Heart left ventricle (tissue), 16 donors: Measurements from ENCODE around the gene SMAD4. TPM values are rescaled to one million over a fixed set of nuclear protein-coding genes. Genes with fewer than 3 reads are reported as not detected.

Experiments
- ATAC-seq, 4 donors: fragments of 200-7000 bp; cut with Tn5 transposase; one replicate each; pipeline ENCODE4 v1.9.1; 2020 to 2022; ENCODE audit warnings: moderate library complexity in 4 of 4, mild to moderate bottlenecking in 3 of 4, moderate number of reproducible peaks in 1 of 4
- DNase-seq, 5 donors: peaks; one replicate each; pipeline ENCODE4 v3.0.0-alpha.2; 2020
- H3K27ac ChIP-seq, 12 donors: fragments of 200-600 bp; sonication (generic) in 4 of 12; one replicate each; pipeline versions ENCODE4 v1.5.0 to v1.8.0; 2016 to 2022; ENCODE audit warnings: mild to moderate bottlenecking in 2 of 12
- H3K27me3 ChIP-seq, 9 donors: fragments of 200-600 bp; sonication (generic) in 2 of 9; one replicate each; pipeline versions ENCODE4 v1.5.1 to v1.8.0; 2016 to 2022; ENCODE audit warnings: mild to moderate bottlenecking in 3 of 9
- H3K36me3 ChIP-seq, 9 donors: fragments of 200-600 bp; sonication (generic) in 2 of 9; one replicate each; pipeline versions ENCODE4 v1.5.0 to v1.8.0; 2018 to 2022; ENCODE audit warnings: mild to moderate bottlenecking in 2 of 9
- H3K4me1 ChIP-seq, 12 donors: fragments of 200-600 bp; sonication (generic) in 4 of 12; one replicate each; pipeline versions ENCODE4 v1.5.0 to v1.8.0; 2016 to 2022; ENCODE audit warnings: mild to moderate bottlenecking in 3 of 12
- H3K4me3 ChIP-seq, 12 donors: fragments of 200-600 bp; sonication (generic) in 4 of 12; one replicate each; pipeline versions ENCODE4 v1.5.0 to v1.8.0; 2017 to 2022; ENCODE audit warnings: mild to moderate bottlenecking in 9 of 12, moderate library complexity in 4 of 12
- H3K9me3 ChIP-seq, 12 donors: fragments of 200-600 bp; sonication (generic) in 4 of 12; one replicate each; pipeline versions ENCODE4 v1.5.0 to v1.8.0; 2016 to 2022; ENCODE audit warnings: mild to moderate bottlenecking in 1 of 12
- POLR2A ChIP-seq, 2 donors: fragments of 450-650 bp; IDR thresholded peaks; one replicate each; pipeline ENCODE4 v1.6.1; 2017; ENCODE audit warnings: antibody characterized with exemption in 2 of 2, mild to moderate bottlenecking in 2 of 2, moderate library complexity in 2 of 2
- WGBS, 4 donors: extraction: QIAGEN DNeasy Blood & Tissue Kit in 2 of 4; methylation state at CpG; one replicate each; pipeline versions ENCODE4 v1.1.5 to v1.1.7; 2013 to 2018; 5-methylcytosine and 5-hydroxymethylcytosine counted together
- intact Hi-C, 10 donors: fragments of 100-400 bp; cut with DNase I; formaldehyde crosslinking; loops; one replicate each; pipeline versions ENCODE4 v1.11.1 to v1.14.2; 2022
- polyA plus RNA-seq, 2 donors: library from polyadenylated mRNA; stranded (reverse); fragments of 200-250 nt; gene quantifications; one replicate each; pipeline ENCODE4 v1.2.3, GENCODE V29; 2013
- total RNA-seq, 9 donors: library from RNA; depleted of rRNA in 2 of 9; stranded (reverse); fragments of >200 nt in 2 of 9; fragmentation: NEBNext Ultra II Directional in 3 of 9; extraction: Animal tissue kit (Norgen Biotek cat#: 25700) in 3 of 9; gene quantifications; one replicate each; pipeline versions ENCODE4 v1.1.0 to v1.2.4, GENCODE V29; 2016 to 2023
- TF ChIP-seq, protein P1 (sequence below), 12 donors: fragments of 200-600 bp; sonication (generic) in 4 of 12; IDR thresholded peaks; one replicate each; pipeline versions ENCODE4 v1.5.0 to v1.8.0; 2018 to 2022; ENCODE audit warnings: antibody characterized with exemption in 12 of 12, mild to moderate bottlenecking in 5 of 12
- donor health status: ischemic (EF 13 %, LVEDD 7.1; RV severe dilation, severe dysfunction).
- donor health status: healthy with polysubstance abuse.
- donor health status: DM: no; HTN: yes; CAD: no.
- donor health status: DM: no; HTN: no; CAD: no.
- donor health status: ischemic (EF 25% LVEDD 6.9; RV normal size, moderate dysfunction).
- donor health status: ischemic (EF 25% LVEDD 5.7; RV mildly dilated, moderate dysfunction).
- donor health status: healthy.
- donor health status: DM: yes; HTN: yes; CAD: no.
- donor health status: ischemic (EF 35%, LVEDD 5.7; RV mildly dilated, moderate dysfunction).
- donor health status: nonischemic (EF 11% LVEDD 7.7; RV severe dilation, severe dysfunction).
- donor health status: DM: yes; HTN: yes; CAD: no.
- donor health status: PGD.
- donor health status: ischemic (EF 29% LVEDD 5.4; RV normal size, mild dysfunction).
- donor health status: nonischemic (EF 23%, LVEDD 6.1; RV moderate dilation, normal function).

The SMAD4 gene
- total and polyA plus RNA-seq, 11 donors, result 10.8 to 103 (median 87.8) TPM

DNA sequence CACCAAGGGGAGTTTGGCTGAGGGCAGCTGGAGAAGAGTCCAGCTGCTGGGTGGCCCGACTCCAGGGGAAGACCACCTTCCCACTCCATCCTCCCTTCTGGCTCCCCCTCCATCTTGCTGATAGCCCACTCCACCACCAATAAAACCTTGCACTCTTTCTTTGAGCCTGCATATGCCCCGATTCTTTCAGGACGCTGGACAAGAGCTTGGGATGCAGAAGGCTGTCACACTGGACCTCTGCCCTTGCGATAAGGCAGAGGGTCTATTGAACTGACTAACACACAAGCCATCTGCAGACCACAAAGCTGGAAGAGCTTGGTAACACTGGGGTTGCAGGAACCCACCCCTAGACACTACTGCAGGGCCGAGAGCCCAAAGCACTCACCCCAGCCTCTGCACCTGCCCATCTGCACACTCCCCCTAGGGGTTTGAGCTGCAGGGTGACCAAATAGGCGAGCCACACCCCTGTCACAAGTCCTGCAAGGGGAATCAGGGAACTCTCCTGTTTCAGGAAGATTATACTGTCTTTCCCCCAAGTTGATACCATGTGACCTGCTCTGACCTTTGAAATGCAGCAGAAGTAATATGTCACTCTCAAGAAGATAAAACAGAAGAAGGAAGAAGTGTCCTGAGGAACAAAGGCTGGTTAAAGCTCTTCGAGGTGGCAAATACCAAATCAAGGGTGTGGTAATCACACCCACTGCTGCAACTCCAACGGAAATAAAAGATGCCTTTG lies 70.5 kb downstream of the SMAD4 start:
- TF ChIP-seq, protein P1, sequence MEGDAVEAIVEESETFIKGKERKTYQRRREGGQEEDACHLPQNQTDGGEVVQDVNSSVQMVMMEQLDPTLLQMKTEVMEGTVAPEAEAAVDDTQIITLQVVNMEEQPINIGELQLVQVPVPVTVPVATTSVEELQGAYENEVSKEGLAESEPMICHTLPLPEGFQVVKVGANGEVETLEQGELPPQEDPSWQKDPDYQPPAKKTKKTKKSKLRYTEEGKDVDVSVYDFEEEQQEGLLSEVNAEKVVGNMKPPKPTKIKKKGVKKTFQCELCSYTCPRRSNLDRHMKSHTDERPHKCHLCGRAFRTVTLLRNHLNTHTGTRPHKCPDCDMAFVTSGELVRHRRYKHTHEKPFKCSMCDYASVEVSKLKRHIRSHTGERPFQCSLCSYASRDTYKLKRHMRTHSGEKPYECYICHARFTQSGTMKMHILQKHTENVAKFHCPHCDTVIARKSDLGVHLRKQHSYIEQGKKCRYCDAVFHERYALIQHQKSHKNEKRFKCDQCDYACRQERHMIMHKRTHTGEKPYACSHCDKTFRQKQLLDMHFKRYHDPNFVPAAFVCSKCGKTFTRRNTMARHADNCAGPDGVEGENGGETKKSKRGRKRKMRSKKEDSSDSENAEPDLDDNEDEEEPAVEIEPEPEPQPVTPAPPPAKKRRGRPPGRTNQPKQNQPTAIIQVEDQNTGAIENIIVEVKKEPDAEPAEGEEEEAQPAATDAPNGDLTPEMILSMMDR (IDR thresholded peaks at IDR 0.05), result no peak
- no peak for TF ChIP-seq POLR2A (IDR thresholded peaks at IDR 0.05)
- Histone ChIP-seq H3K27me3 (no peaks in the 10 kb centered on the region), H3K27ac (no peak overlapping the region), H3K4me1 (peaks cover 0 to 9% (median 0%) of the 10 kb centered on the region in 12 donors), H3K9me3 (peaks cover 0 to 7% (median 0%) of the 10 kb centered on the region in 12 donors), H3K36me3 (no peaks in the 10 kb centered on the region), H3K4me3 (no peak overlapping the region)
- WGBS, 4 donors, result 72 to 83% (median 81%) methylated on average over 8 of the region's 8 CpGs
- ATAC-seq (no peak), DNase-seq (no peak)
- intact Hi-C loops, result loop anchor here in 3 of 10 donors (10.0 kb wide), 2 partner anchors 434 to 444 kb away; no protein-coding TSS in a partner anchor

DNA sequence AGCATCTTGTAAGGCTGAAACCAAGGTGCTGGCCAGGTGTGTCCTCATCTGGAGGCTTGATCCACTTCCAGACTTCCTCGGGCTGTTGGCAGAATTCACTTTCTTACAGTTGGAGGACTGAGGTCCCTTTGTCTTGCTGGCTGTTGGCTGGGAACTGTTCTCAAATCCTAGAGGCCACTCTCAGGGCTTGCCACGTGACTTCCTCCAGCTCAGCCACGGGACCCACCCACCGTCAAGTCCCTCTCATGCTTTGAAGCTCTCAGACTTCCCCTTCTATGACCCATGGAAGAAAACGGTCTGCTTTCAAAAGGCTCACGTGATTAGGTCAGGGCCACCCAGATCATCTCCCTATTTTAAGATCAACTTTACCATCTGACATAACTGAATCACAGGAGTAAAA lies 77.1 kb downstream of the SMAD4 start:
- Histone ChIP-seq H3K4me1 (peaks cover 0 to 6% (median 0%) of the 10 kb centered on the region in 12 donors), H3K9me3 (peaks cover 0 to 3% (median 0%) of the 10 kb centered on the region in 12 donors), H3K36me3 (no peaks in the 10 kb centered on the region), H3K27me3 (peaks cover 0 to 4% (median 0%) of the 10 kb centered on the region in 9 donors), H3K4me3 (no peak overlapping the region), H3K27ac (no peak overlapping the region)
- ATAC-seq (no peak), DNase-seq (no peak)
- intact Hi-C loops, result loop anchor here in 4 of 10 donors (5.0 to 10.0 kb wide), 4 partner anchors 280 to 438 kb away; no protein-coding TSS in a partner anchor
- TF ChIP-seq, protein P1 (IDR thresholded peaks at IDR 0.05), result no peak
- no peak for TF ChIP-seq POLR2A (IDR thresholded peaks at IDR 0.05)
- 66 to 75% (median 69%) methylated on average over 6 of the region's 6 CpGs for WGBS, 4 donors

DNA sequence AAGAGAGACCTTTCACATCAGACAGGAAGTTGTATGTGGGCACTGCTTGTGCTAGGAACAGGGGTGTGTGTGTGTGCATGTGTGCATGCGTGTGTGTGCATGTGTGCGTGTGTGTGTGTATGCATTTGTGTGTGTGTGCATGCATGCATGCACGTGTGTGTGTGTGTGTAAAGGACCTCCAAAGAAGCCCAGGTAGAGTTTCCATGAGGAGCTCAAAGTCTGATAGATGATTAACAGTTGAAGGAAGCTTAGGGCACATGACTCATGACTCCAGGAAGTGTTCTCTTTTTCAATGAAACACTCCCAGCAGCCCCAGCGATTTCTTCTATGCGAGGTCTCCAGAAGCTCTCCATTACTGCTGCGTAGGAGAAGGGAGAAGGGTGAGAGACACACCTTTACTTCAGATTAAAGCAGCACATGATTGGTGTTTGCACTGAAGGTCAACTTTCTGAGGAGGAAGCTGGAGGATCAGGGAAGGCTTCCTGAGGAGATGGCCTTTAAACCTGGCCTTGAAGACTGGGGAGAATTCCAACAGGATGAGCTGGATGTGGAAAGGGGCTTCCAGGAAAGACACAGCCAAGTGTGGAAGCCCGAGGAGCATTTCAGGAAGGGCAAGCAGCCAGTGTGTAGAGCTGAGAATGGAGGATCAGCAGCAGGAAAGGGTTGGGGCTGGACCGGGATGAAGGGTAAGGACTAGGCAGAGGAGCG lies 77.7 kb downstream of the SMAD4 start:
- intact Hi-C loops, result loop anchor here in 4 of 10 donors (5.0 to 10.0 kb wide), 4 partner anchors 280 to 437 kb away; no protein-coding TSS in a partner anchor
- H3K27ac ChIP-seq, result no peak overlapping the region
- H3K27me3 ChIP-seq, result peaks cover 0 to 4% (median 0%) of the 10 kb centered on the region in 9 donors
- H3K9me3 ChIP-seq, result no peaks in the 10 kb centered on the region
- TF ChIP-seq POLR2A (IDR thresholded peaks at IDR 0.05), result no peak
- TF ChIP-seq, protein P1 (IDR thresholded peaks at IDR 0.05), result no peak
- DNase-seq (no peak), ATAC-seq (no peak)
- H3K4me1 ChIP-seq, result peaks cover 0 to 6% (median 0%) of the 10 kb centered on the region in 12 donors
- no peaks in the 10 kb centered on the region for H3K36me3 ChIP-seq
- H3K4me3 ChIP-seq, result no peak overlapping the region
- 62 to 77% (median 71%) methylated on average over 9 of the region's 9 CpGs for WGBS, 4 donors

DNA sequence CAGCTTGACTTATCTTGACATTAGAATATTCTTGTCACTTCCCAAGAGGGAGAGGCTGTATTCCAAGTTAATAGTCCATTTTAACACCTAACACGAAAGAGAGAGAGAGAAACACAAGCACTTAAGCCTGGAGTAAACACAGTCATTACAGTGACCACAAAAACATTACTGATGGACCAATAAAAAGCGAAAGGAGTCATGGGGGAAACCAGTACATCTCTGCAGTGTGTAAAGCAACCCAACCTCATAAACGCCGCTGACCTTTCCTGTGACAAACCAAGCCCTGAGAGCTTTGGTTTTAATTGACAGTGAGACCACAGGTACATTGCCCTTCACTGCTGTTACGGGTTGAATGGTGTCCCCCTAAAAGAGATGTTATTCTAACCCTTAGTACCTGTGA lies 78.3 kb downstream of the SMAD4 start:
- Histone ChIP-seq H3K4me3 (no peak overlapping the region), H3K27ac (no peak overlapping the region), H3K36me3 (no peaks in the 10 kb centered on the region), H3K27me3 (peaks cover 0 to 4% (median 0%) of the 10 kb centered on the region in 9 donors), H3K4me1 (peaks cover 0 to 6% (median 0%) of the 10 kb centered on the region in 12 donors), H3K9me3 (no peaks in the 10 kb centered on the region)
- intact Hi-C loops, result loop anchor here in 4 of 10 donors (5.0 to 10.0 kb wide), 4 partner anchors 279 to 436 kb away; no protein-coding TSS in a partner anchor
- TF ChIP-seq, protein P1 (IDR thresholded peaks at IDR 0.05), result no peak
- TF ChIP-seq POLR2A (IDR thresholded peaks at IDR 0.05), result no peak
- 77 to 84% (median 81%) methylated on average over 5 of the region's 5 CpGs for WGBS, 4 donors
- DNase-seq (no peak), ATAC-seq (no peak)
